PC-9 (cell line): ENCODE data around the gene UNC5B.

Experiments
- CTCF ChIP-seq: fragments of 200-600 bp; sonication (generic); conservative IDR thresholded peaks from 2 replicates; pipeline ENCODE4 v1.6.1; 2017; ENCODE audit warnings: mixed run types, antibody characterized with exemption, mild to moderate bottlenecking, moderate library complexity
- EZH2 ChIP-seq: fragments of 200-600 bp; sonication (generic); IDR thresholded peaks from 2 replicates; pipeline ENCODE4 v1.8.0; 2017; ENCODE audit warnings: antibody characterized with exemption, low read depth

- TF ChIP-seq CTCF (no peak), EZH2 (no peak)
Observed at GRCh38 chr10:71308985-71309384, 96.6 kb downstream of the UNC5B start.
